GM12872 (cell line): ENCODE results near the gene HLA-DOB.
A peak's percentile ranks its signal among the peaks of the same experiment; 100 is the strongest.

Experiments
- CTCF ChIP-seq: IDR thresholded peaks from 3 replicates; pipeline ENCODE4 v1.5.1; 2011; ENCODE audit warnings: low read depth, mild to moderate bottlenecking, low read length, moderate library complexity; ENCODE audit not compliant: insufficient read depth

Gene HLA-DOB

GRCh38 chr6:32807020-32807580 lies 9.7 kb downstream of the HLA-DOB start:
- peak; percentile 35; the same call in 1 of the 3 replicates for TF ChIP-seq CTCF

DNA sequence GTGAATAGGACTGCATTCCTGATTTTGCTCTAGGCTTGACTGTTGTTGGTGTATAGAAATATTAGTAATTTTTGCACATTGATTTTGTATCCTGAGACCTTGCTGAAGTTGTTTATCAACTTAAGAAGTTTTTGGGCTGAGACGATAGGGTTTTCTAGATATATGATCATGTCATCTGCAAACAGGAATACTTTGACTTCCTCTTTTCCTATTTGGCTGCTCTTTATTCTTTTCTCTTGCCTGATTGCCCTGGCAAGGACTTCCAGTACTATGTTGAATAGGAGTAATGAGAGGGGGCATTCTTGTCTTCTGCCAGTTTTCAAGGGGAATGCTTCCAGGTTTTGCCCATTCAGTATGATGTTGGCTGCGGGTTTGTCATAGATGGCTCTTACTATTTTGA lies 13.4 kb downstream of the HLA-DOB start:
- no peak for TF ChIP-seq CTCF

DNA sequence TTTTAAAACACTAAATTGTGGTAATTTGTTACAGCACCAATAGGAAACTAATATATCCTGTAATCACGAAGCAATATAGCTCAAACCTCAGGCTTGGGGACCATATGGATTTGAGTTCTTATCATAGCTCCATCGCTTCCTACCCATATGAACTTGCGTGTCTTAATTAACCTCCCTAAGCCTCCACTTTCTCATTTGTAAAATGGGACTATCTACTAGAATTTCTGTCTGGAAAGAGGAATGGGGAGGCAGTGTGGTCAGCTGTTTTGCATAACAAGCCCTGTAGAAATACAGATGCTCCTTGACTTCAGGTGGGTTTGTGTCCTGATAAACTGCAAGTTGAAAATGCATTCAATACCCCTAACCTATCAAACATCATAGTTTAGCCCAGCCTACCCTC lies 17.1 kb downstream of the HLA-DOB start:
- TF ChIP-seq CTCF = no peak

GRCh38 chr6:32799168-32799567 lies 17.6 kb downstream of the HLA-DOB start:
- TF ChIP-seq CTCF = no peak

DNA sequence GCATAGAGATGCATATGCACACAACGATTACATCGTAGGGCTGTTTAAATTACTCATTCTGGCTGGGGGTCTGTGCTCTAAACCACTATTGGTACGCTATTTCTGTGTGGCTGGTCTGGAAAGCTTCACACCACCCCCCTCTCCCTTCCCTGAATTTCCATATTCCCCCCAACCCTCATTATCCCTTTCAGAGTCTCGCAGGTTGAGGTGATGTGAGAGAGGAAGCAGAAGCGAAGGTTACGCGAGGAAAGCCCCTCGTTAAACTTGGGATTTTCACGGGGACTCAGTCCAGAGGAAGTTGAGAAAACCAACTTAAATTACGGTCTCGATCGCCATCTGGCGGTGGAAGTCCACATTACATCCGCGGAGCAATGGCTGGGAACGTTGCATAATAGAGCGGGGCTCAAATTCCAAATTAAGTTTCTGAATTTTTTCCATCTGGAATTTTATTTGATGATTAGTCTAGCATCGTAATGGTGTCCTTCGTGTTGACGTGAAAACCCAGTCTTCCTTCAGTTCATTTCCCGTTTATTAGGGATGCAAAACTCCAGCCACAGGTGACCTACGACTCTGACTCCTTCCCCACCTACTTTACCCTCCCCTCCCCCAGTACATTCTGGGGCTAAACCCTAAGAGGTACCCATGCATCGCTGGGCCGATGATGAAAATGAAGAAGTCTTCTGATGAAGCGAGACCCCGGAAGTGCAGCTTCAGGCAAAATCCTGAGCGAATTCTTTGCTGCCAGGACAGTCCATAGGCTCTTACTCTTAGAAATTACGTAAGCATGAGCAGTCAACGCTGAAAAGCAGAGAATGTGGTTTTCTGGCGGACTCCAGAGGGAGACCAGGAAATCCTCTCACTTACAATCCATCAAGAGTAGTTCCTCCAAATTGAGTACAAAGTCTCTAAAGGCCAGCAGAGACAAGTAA lies 19.7 kb downstream of the HLA-DOB start:
- peak; percentile 86 for TF ChIP-seq CTCF

DNA sequence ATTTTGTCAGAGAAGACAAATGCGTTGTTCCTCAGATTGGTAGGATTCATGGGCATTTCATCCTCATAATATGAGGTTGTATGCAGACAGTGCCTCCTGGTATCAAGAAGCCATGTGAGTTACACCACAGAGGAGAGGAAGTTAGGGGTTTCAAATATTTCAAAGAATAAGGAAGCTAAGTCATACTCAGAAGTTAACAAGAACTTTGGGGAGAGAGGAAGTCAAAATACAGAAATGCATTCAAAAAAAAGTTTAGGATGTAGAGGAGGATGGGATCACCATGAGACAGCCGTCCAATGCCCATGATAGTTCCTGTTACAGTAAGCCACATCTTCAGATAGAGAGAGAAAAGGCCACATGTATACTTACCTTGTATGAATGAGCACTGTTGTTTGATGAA lies 22.3 kb downstream of the HLA-DOB start:
- no peak for TF ChIP-seq CTCF

GRCh38 chr6:32792901-32793435 lies 23.8 kb downstream of the HLA-DOB start:
- TF ChIP-seq CTCF = no peak
